IPS-15b (cell line): ENCODE measurements around the gene CDT1.

ENCODE experiments used
- H3K27me3 ChIP-seq: one replicate; pipeline ENCODE4 v1.6.1; 2013; ENCODE audit warnings: low read length; ENCODE audit not compliant: control insufficient read depth, insufficient read depth
- H3K36me3 ChIP-seq: one replicate; pipeline ENCODE4 v1.6.1; 2013; ENCODE audit warnings: low read length; ENCODE audit not compliant: control insufficient read depth, insufficient read depth
- H3K4me1 ChIP-seq: one replicate; pipeline ENCODE4 v1.6.1; 2013; ENCODE audit warnings: mild to moderate bottlenecking, low read length; ENCODE audit not compliant: control insufficient read depth, insufficient read depth
- H3K4me3 ChIP-seq: one replicate; pipeline ENCODE4 v1.5.1; 2013; ENCODE audit warnings: low read depth, low read length
- H3K9ac ChIP-seq: one replicate; pipeline ENCODE4 v1.6.1; 2013; ENCODE audit warnings: low read depth, mild to moderate bottlenecking, low read length
- H3K9me3 ChIP-seq: one replicate; pipeline ENCODE4 v1.6.1; 2013; ENCODE audit warnings: mild to moderate bottlenecking, low read length; ENCODE audit not compliant: control insufficient read depth, insufficient read depth

Gene CDT1

GRCh38 chr16:88841521-88842307, 38.1 kb downstream of the CDT1 start:
- Histone ChIP-seq H3K9me3 (no peaks in the 10 kb centered on the region), H3K9ac (no peak overlapping the region), H3K4me1 (no peaks in the 10 kb centered on the region), H3K36me3 (peaks cover 3% of the 10 kb centered on the region), H3K27me3 (no peaks in the 10 kb centered on the region), H3K4me3 (no peak overlapping the region)

- no peaks in the 10 kb centered on the region for H3K4me1 ChIP-seq
- H3K4me3 ChIP-seq, result no peak overlapping the region
- H3K9me3 ChIP-seq, result no peaks in the 10 kb centered on the region
- no peaks in the 10 kb centered on the region for H3K27me3 ChIP-seq
- H3K9ac ChIP-seq, result no peak overlapping the region
- H3K36me3 ChIP-seq, result peaks cover 3% of the 10 kb centered on the region
Measured at GRCh38 chr16:88842308-88842756, 38.7 kb downstream of the CDT1 start.

- Histone ChIP-seq H3K9ac (no peak overlapping the region), H3K9me3 (no peaks in the 10 kb centered on the region), H3K4me1 (no peaks in the 10 kb centered on the region), H3K36me3 (peaks cover 3% of the 10 kb centered on the region), H3K4me3 (no peak overlapping the region), H3K27me3 (no peaks in the 10 kb centered on the region)
Measured at GRCh38 chr16:88842806-88843205, 39.2 kb downstream of the CDT1 start.

GRCh38 chr16:88843256-88843655, 39.7 kb downstream of the CDT1 start:
- H3K4me1 ChIP-seq, result no peaks in the 10 kb centered on the region
- no peak overlapping the region for H3K4me3 ChIP-seq
- H3K9ac ChIP-seq, result no peak overlapping the region
- no peaks in the 10 kb centered on the region for H3K27me3 ChIP-seq
- no peaks in the 10 kb centered on the region for H3K9me3 ChIP-seq
- peaks cover 3% of the 10 kb centered on the region for H3K36me3 ChIP-seq

GRCh38 chr16:88844419-88845036, 40.9 kb downstream of the CDT1 start:
- Histone ChIP-seq H3K36me3 (peaks cover 3% of the 10 kb centered on the region), H3K27me3 (no peaks in the 10 kb centered on the region), H3K4me3 (no peak overlapping the region), H3K9ac (no peak overlapping the region), H3K4me1 (no peaks in the 10 kb centered on the region), H3K9me3 (no peaks in the 10 kb centered on the region)

- no peaks in the 10 kb centered on the region for H3K27me3 ChIP-seq
- H3K9me3 ChIP-seq, result no peaks in the 10 kb centered on the region
- no peak overlapping the region for H3K4me3 ChIP-seq
- H3K4me1 ChIP-seq, result no peaks in the 10 kb centered on the region
- H3K36me3 ChIP-seq, result no peaks in the 10 kb centered on the region
- H3K9ac ChIP-seq, result no peak overlapping the region
Measured at GRCh38 chr16:88846088-88846487, 42.5 kb downstream of the CDT1 start.

- no peaks in the 10 kb centered on the region for H3K9me3 ChIP-seq
- no peaks in the 10 kb centered on the region for H3K27me3 ChIP-seq
- no peak overlapping the region for H3K4me3 ChIP-seq
- H3K36me3 ChIP-seq, result no peaks in the 10 kb centered on the region
- no peak overlapping the region for H3K9ac ChIP-seq
- no peaks in the 10 kb centered on the region for H3K4me1 ChIP-seq
Measured at GRCh38 chr16:88847654-88848053, 44.1 kb downstream of the CDT1 start.

- no peak overlapping the region for H3K4me3 ChIP-seq
- no peaks in the 10 kb centered on the region for H3K4me1 ChIP-seq
- no peaks in the 10 kb centered on the region for H3K27me3 ChIP-seq
- peaks cover 2% of the 10 kb centered on the region for H3K36me3 ChIP-seq
- H3K9ac ChIP-seq, result no peak overlapping the region
- H3K9me3 ChIP-seq, result no peaks in the 10 kb centered on the region
Measured at GRCh38 chr16:88848557-88848956, 45.0 kb downstream of the CDT1 start.

- Histone ChIP-seq H3K4me1 (no peaks in the 10 kb centered on the region), H3K27me3 (no peaks in the 10 kb centered on the region), H3K36me3 (peaks cover 2% of the 10 kb centered on the region), H3K4me3 (no peak overlapping the region), H3K9ac (no peak overlapping the region), H3K9me3 (no peaks in the 10 kb centered on the region)
Measured at GRCh38 chr16:88850531-88851199, 47.1 kb downstream of the CDT1 start.

- Histone ChIP-seq H3K4me3 (no peak overlapping the region), H3K36me3 (peaks cover 2% of the 10 kb centered on the region), H3K4me1 (peaks cover 3% of the 10 kb centered on the region), H3K9ac (no peak overlapping the region), H3K27me3 (no peaks in the 10 kb centered on the region), H3K9me3 (no peaks in the 10 kb centered on the region)
Measured at GRCh38 chr16:88851616-88852015, 48.0 kb downstream of the CDT1 start.

GRCh38 chr16:88853325-88853941, 49.8 kb downstream of the CDT1 start:
- no peaks in the 10 kb centered on the region for H3K9me3 ChIP-seq
- H3K9ac ChIP-seq, result no peak overlapping the region
- no peak overlapping the region for H3K4me3 ChIP-seq
- no peaks in the 10 kb centered on the region for H3K27me3 ChIP-seq
- peaks cover 2% of the 10 kb centered on the region for H3K36me3 ChIP-seq
- peaks cover 6% of the 10 kb centered on the region for H3K4me1 ChIP-seq
